Breast epithelium (tissue), 3 donors: ENCODE data around the gene CDC123.

Experiments
- POLR2A ChIP-seq: fragments of 450-650 bp; IDR thresholded peaks from one replicate; pipeline ENCODE4 v1.6.1; 2016; ENCODE audit warnings: antibody characterized with exemption, mild to moderate bottlenecking, moderate library complexity
- POLR2AphosphoS5 ChIP-seq, 3 donors: sonication (generic); formaldehyde crosslinking; IDR thresholded peaks; one replicate each; pipeline ENCODE4 v1.6.1; 2017; ENCODE audit warnings: antibody characterized with exemption in 3 of 3
- TF ChIP-seq, protein P1 (sequence below), 3 donors: fragments of 450-650 bp; IDR thresholded peaks; one replicate each; pipeline ENCODE4 v1.5.1; 2016 to 2017; ENCODE audit warnings: antibody characterized with exemption in 3 of 3, mild to moderate bottlenecking in 3 of 3, moderate library complexity in 3 of 3

DNA sequence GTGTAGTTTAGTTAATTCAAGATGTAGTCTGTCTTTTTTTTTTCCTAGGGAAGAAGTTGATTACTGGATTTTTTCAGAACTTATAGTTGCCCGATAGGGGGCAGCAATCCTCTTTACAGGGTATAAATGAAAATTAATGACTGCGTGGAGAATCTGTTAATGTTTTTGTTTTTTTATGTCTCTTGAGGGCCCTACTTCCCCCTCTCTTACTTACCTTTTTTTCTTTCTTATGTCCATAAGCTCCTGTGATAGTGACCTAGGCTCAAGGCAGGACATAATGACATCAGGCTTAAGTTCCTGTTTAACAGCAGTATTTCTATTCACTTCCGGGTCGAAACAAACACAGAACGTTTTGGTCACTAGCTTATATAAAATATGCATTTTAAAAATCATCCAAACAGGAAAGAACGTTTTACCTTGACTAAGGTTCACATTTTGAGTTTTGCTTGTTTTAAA, 18.8 kb downstream of the CDC123 start:
- TF ChIP-seq, protein P1, sequence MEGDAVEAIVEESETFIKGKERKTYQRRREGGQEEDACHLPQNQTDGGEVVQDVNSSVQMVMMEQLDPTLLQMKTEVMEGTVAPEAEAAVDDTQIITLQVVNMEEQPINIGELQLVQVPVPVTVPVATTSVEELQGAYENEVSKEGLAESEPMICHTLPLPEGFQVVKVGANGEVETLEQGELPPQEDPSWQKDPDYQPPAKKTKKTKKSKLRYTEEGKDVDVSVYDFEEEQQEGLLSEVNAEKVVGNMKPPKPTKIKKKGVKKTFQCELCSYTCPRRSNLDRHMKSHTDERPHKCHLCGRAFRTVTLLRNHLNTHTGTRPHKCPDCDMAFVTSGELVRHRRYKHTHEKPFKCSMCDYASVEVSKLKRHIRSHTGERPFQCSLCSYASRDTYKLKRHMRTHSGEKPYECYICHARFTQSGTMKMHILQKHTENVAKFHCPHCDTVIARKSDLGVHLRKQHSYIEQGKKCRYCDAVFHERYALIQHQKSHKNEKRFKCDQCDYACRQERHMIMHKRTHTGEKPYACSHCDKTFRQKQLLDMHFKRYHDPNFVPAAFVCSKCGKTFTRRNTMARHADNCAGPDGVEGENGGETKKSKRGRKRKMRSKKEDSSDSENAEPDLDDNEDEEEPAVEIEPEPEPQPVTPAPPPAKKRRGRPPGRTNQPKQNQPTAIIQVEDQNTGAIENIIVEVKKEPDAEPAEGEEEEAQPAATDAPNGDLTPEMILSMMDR (IDR thresholded peaks at IDR 0.05) = peak; percentile 27 to 44 (median 44)
- TF ChIP-seq POLR2AphosphoS5 (IDR thresholded peaks at IDR 0.05) = no peak
- TF ChIP-seq POLR2A = no peak
